Small intestine (tissue), 7 donors: ENCODE measurements around the gene ZDHHC16. TPM values are rescaled to one million over a fixed set of nuclear protein-coding genes. Genes with fewer than 3 reads are reported as not detected.

Experiments
- DNase-seq, 2 donors: peaks; one replicate each; pipeline versions ENCODE4 v3.0.0 to v3.0.0-alpha.2; 2013
- FAIRE-seq: peaks from 2 replicates; lab custom pipeline; 2012; peaks lifted over from hg19 to GRCh38; lab: Jason Lieb, UNC
- H3K27ac ChIP-seq, 3 donors: one replicate each; pipeline ENCODE4 v1.5.1; 2013; ENCODE audit warnings: low read length in 2 of 3, mild to moderate bottlenecking in 2 of 3, control low read depth in 1 of 3, inconsistent platforms in 1 of 3, low read depth in 1 of 3, moderate library complexity in 1 of 3
- H3K27me3 ChIP-seq, 3 donors: one replicate each; pipeline ENCODE4 v1.6.1; 2013; ENCODE audit warnings: low read length in 3 of 3, inconsistent platforms in 1 of 3; ENCODE audit not compliant: control insufficient read depth in 3 of 3, insufficient read depth in 3 of 3
- H3K36me3 ChIP-seq, 3 donors: one replicate each; pipeline ENCODE4 v1.6.1; 2013; ENCODE audit warnings: low read length in 3 of 3, inconsistent platforms in 1 of 3, low read depth in 1 of 3, mild to moderate bottlenecking in 1 of 3, moderate library complexity in 1 of 3; ENCODE audit not compliant: control insufficient read depth in 3 of 3, insufficient read depth in 2 of 3
- H3K4me1 ChIP-seq, 3 donors: one replicate each; pipeline ENCODE4 v1.6.1; 2013; ENCODE audit warnings: low read length in 2 of 3, inconsistent platforms in 1 of 3, low read depth in 1 of 3, mild to moderate bottlenecking in 1 of 3, moderate library complexity in 1 of 3; ENCODE audit not compliant: control insufficient read depth in 3 of 3, insufficient read depth in 2 of 3
- H3K4me3 ChIP-seq, 3 donors: one replicate each; pipeline ENCODE4 v1.5.1; 2013; ENCODE audit warnings: low read length in 3 of 3, control low read depth in 1 of 3, inconsistent platforms in 1 of 3, low read depth in 1 of 3, mild to moderate bottlenecking in 1 of 3, moderate library complexity in 1 of 3
- H3K9me3 ChIP-seq, 2 donors: one replicate each; pipeline ENCODE4 v1.6.1; 2013; ENCODE audit warnings: low read depth in 1 of 2, low read length in 1 of 2; ENCODE audit not compliant: control insufficient read depth in 2 of 2, insufficient read depth in 1 of 2
- WGBS, 3 donors: extraction: QIAGEN DNeasy Blood & Tissue Kit; methylation state at CpG; one replicate each; pipeline ENCODE4 v1.1.7; 2013; 5-methylcytosine and 5-hydroxymethylcytosine counted together
- polyA plus RNA-seq, 4 donors: library from polyadenylated mRNA; stranded (reverse) in 3 of 4; unstranded in 1 of 4; fragments of 200-250 nt in 3 of 4; fragments of 120-200 nt in 1 of 4; gene quantifications; one replicate each; pipeline versions ENCODE4 v1.2.1 to v1.2.3, GENCODE V29; 2013
- donor health status: healthy with polysubstance abuse.
- donor health status: control.
- donor health status: control.
- donor health status: Bipolar disorder and iron deficiency.
- donor health status: healthy.

Gene ZDHHC16
- polyA plus RNA-seq, 4 donors, result 17.0 to 36.0 (median 28.9) TPM

- Histone ChIP-seq H3K4me3 (peak overlapping the region; percentile 62 to 99 (median 96)), H3K27me3 (peaks cover 0 to 20% (median 0%) of the 10 kb centered on the region in 3 donors)
Measured at GRCh38 chr10:97499561-97500296, 53.8 kb downstream of the ZDHHC16 start.

GRCh38 chr10:97500297-97500575, 54.3 kb downstream of the ZDHHC16 start:
- Histone ChIP-seq H3K4me3 (no peak overlapping the region), H3K27me3 (peaks cover 0 to 20% (median 0%) of the 10 kb centered on the region in 3 donors), H3K36me3 (peaks cover 0 to 3% (median 0%) of the 10 kb centered on the region in 3 donors), H3K9me3 (no peaks in the 10 kb centered on the region), H3K4me1 (peaks cover 0 to 27% (median 2%) of the 10 kb centered on the region in 3 donors), H3K27ac (no peak overlapping the region)
- FAIRE-seq (no peak), DNase-seq (no peak)
- 69 to 94% (median 86%) methylated on average over 2 of the region's 2 CpGs for WGBS, 3 donors

More at GRCh38 chr10:97499561-97500296, 53.8 kb downstream of the ZDHHC16 start:
- FAIRE-seq (no peak), DNase-seq (peak in 1 of 2 donors; percentile 25)
- Histone ChIP-seq H3K36me3 (peaks cover 0 to 3% (median 1%) of the 10 kb centered on the region in 3 donors), H3K4me1 (peaks cover 0 to 32% (median 7%) of the 10 kb centered on the region in 3 donors), H3K9me3 (no peaks in the 10 kb centered on the region), H3K27ac (peak overlapping the region in 1 of 3 donors; percentile 95)
- 2 to 5% (median 3%) methylated on average over 33 to 41 of the region's 41 CpGs for WGBS, 3 donors

GRCh38 chr10:97502916-97503315, 56.9 kb downstream of the ZDHHC16 start:
- no peak overlapping the region for H3K4me3 ChIP-seq
- no peaks in the 10 kb centered on the region for H3K9me3 ChIP-seq
- DNase-seq, result no peak
- no peak for FAIRE-seq
- peaks cover 0 to 11% (median 0%) of the 10 kb centered on the region in 3 donors for H3K4me1 ChIP-seq
- peaks cover 0 to 20% (median 0%) of the 10 kb centered on the region in 3 donors for H3K27me3 ChIP-seq
- 85 to 90% (median 85%) methylated on average over 6 of the region's 6 CpGs for WGBS, 3 donors
- no peak overlapping the region for H3K27ac ChIP-seq
- H3K36me3 ChIP-seq, result no peaks in the 10 kb centered on the region

- DNase-seq, result no peak
- no peak overlapping the region for H3K4me3 ChIP-seq
Measured at GRCh38 chr10:97503406-97503805, 57.4 kb downstream of the ZDHHC16 start.

GRCh38 chr10:97505152-97505551, 59.2 kb downstream of the ZDHHC16 start:
- FAIRE-seq, result no peak
- DNase-seq, result no peak
- H3K36me3 ChIP-seq, result no peaks in the 10 kb centered on the region
- peaks cover 0 to 9% (median 0%) of the 10 kb centered on the region in 3 donors for H3K27me3 ChIP-seq
- 75 to 88% (median 85%) methylated on average over 1 of the region's 1 CpG for WGBS, 3 donors
- H3K27ac ChIP-seq, result no peak overlapping the region
- H3K4me1 ChIP-seq, result peaks cover 0 to 5% (median 0%) of the 10 kb centered on the region in 3 donors
- no peaks in the 10 kb centered on the region for H3K9me3 ChIP-seq
- no peak overlapping the region for H3K4me3 ChIP-seq

More at GRCh38 chr10:97503406-97503805, 57.4 kb downstream of the ZDHHC16 start:
- FAIRE-seq, result no peak
- 73 to 76% (median 73%) methylated on average over 3 of the region's 3 CpGs for WGBS, 3 donors
- Histone ChIP-seq H3K36me3 (no peaks in the 10 kb centered on the region), H3K27ac (no peak overlapping the region), H3K9me3 (no peaks in the 10 kb centered on the region), H3K4me1 (peaks cover 0 to 11% (median 0%) of the 10 kb centered on the region in 3 donors), H3K27me3 (peaks cover 0 to 20% (median 0%) of the 10 kb centered on the region in 3 donors)

GRCh38 chr10:97506199-97506991, 60.4 kb downstream of the ZDHHC16 start:
- no peak for DNase-seq
- peaks cover 0 to 5% (median 0%) of the 10 kb centered on the region in 3 donors for H3K4me1 ChIP-seq
- H3K4me3 ChIP-seq, result no peak overlapping the region
- H3K27me3 ChIP-seq, result no peaks in the 10 kb centered on the region
- no peaks in the 10 kb centered on the region for H3K9me3 ChIP-seq
- FAIRE-seq, result no peak
- WGBS, 3 donors, result 81 to 95% (median 82%) methylated on average over 3 of the region's 3 CpGs
- no peak overlapping the region for H3K27ac ChIP-seq
- H3K36me3 ChIP-seq, result no peaks in the 10 kb centered on the region

Other genes starting within 250 kb of the ZDHHC16 start
- gene ARHGAP19, start 153.5 kb upstream of the ZDHHC16 start, polyA plus RNA-seq, result 10 to 100 TPM in 1 of 4 donors, 1 to 10 TPM in 3; 2.2 to 15.2 (median 3.7) TPM
- gene FRAT1, start 126.9 kb upstream of the ZDHHC16 start, polyA plus RNA-seq, result 1 to 10 TPM; 3.8 to 6.1 (median 5.4) TPM
- 10 to 100 TPM; 23.2 to 38.2 (median 29.1) TPM for gene FRAT2, start 111.4 kb upstream of the ZDHHC16 start, polyA plus RNA-seq
- 10 to 100 TPM in 2 of 4 donors, 1 to 10 TPM in 2; 6.0 to 24.5 (median 12.5) TPM for gene RRP12, start 44.8 kb upstream of the ZDHHC16 start, polyA plus RNA-seq
- gene PGAM1, start 20.0 kb upstream of the ZDHHC16 start, polyA plus RNA-seq, result 100 to 1,000 TPM; 129 to 300 (median 235) TPM
- gene EXOSC1, start 169 bp upstream of the ZDHHC16 start, polyA plus RNA-seq, result 10 to 100 TPM; 33.8 to 47.1 (median 37.9) TPM
- gene MMS19, start 52.2 kb downstream of the ZDHHC16 start, polyA plus RNA-seq, result 10 to 100 TPM; 44.7 to 55.3 (median 50.5) TPM
- 1 to 10 TPM; 1.1 to 7.6 (median 4.8) TPM for gene UBTD1, start 52.7 kb downstream of the ZDHHC16 start, polyA plus RNA-seq
- gene ANKRD2, start 126.6 kb downstream of the ZDHHC16 start, polyA plus RNA-seq, result 1 to 10 TPM in 2 of 4 donors, under 1 TPM in 2; 0.04 to 8.6 (median 2.0) TPM
- gene HOGA1, start 138.2 kb downstream of the ZDHHC16 start, polyA plus RNA-seq, result 10 to 100 TPM in 1 of 4 donors, under 1 TPM in 3; 0.45 to 12.1 (median 0.66) TPM
- gene C10orf62, start 143.5 kb downstream of the ZDHHC16 start, polyA plus RNA-seq, result under 1 TPM in 1 of 4 donors, not detected in 3; 0.41 TPM
- 10 to 100 TPM in 1 of 4 donors, 1 to 10 TPM in 1, not detected in 2; 4.0 to 15.5 TPM for gene MORN4, start 187.3 kb downstream of the ZDHHC16 start, polyA plus RNA-seq
- gene PI4K2A, start 194.5 kb downstream of the ZDHHC16 start, polyA plus RNA-seq, result 10 to 100 TPM in 3 of 4 donors, 1 to 10 TPM in 1; 9.5 to 34.0 (median 12.0) TPM
- gene AVPI1, start 241.1 kb downstream of the ZDHHC16 start, polyA plus RNA-seq, result 10 to 100 TPM; 18.2 to 64.9 (median 46.8) TPM